MG63 (cell line): ENCODE measurements around the gene ECSCR. TPM values are rescaled to one million over a fixed set of nuclear protein-coding genes. Genes with fewer than 3 reads are reported as not detected.
"Not testable (repeated sequence)": the region's sequence is repeated elsewhere in the genome, so short reads cannot be mapped to it uniquely, and the experiment has no call there.

Source experiments
- DNase-seq: peaks from one replicate; pipeline ENCODE4 v3.0.0-alpha.2; 2020
- H3K27me3 ChIP-seq: fragments of 250-450 bp; sonication (Bioruptor Pico); 2 replicates; pipeline ENCODE4 v1.5.1; 2020; ENCODE audit warnings: mild to moderate bottlenecking, moderate library complexity
- H3K36me3 ChIP-seq: fragments of 250-450 bp; sonication (Bioruptor Pico); 2 replicates; pipeline ENCODE4 v1.5.1; 2020; ENCODE audit warnings: mild to moderate bottlenecking, moderate library complexity
- H3K4me3 ChIP-seq: fragments of 250-450 bp; sonication (Bioruptor Pico); 2 replicates; pipeline ENCODE4 v1.5.1; 2020; ENCODE audit warnings: mild to moderate bottlenecking, moderate library complexity
- H3K9me3 ChIP-seq: fragments of 250-450 bp; sonication (Bioruptor Pico); 2 replicates; pipeline ENCODE4 v1.5.1; 2020; ENCODE audit warnings: mild to moderate bottlenecking, moderate library complexity
- total RNA-seq: library from RNA; depleted of rRNA; stranded (reverse); fragments of >200 nt; shearing (Covaris generic); gene quantifications from 2 replicates; pipeline ENCODE4 v1.2.3, GENCODE V29; 2014; ENCODE audit warnings: low replicate concordance

ECSCR gene
- total RNA-seq, 1 experiment from 2014 or later = 0.63 TPM

- no peak overlapping the region for H3K4me3 ChIP-seq
- H3K9me3 ChIP-seq = no peaks in the 10 kb centered on the region
- no peaks in the 10 kb centered on the region for H3K36me3 ChIP-seq
- no peak for DNase-seq
- H3K27me3 ChIP-seq = no peaks in the 10 kb centered on the region
These were observed 5.8 kb downstream of the ECSCR start for GRCh38 chr5:139456776-139457175.

GRCh38 chr5:139454568-139455290 is 7.8 kb downstream of the ECSCR start:
- Histone ChIP-seq H3K36me3 (no peaks in the 10 kb centered on the region), H3K4me3 (no peak overlapping the region), H3K9me3 (no peaks in the 10 kb centered on the region), H3K27me3 (no peaks in the 10 kb centered on the region)
- DNase-seq = no peak

- DNase-seq = peak; percentile 14
- Histone ChIP-seq H3K4me3 (no peak overlapping the region), H3K27me3 (no peaks in the 10 kb centered on the region), H3K36me3 (no peaks in the 10 kb centered on the region), H3K9me3 (no peaks in the 10 kb centered on the region)
These were observed 8.6 kb downstream of the ECSCR start for GRCh38 chr5:139453683-139454567.

- no peaks in the 10 kb centered on the region for H3K36me3 ChIP-seq
- no peak overlapping the region for H3K4me3 ChIP-seq
- no peaks in the 10 kb centered on the region for H3K9me3 ChIP-seq
- DNase-seq = no peak
- no peaks in the 10 kb centered on the region for H3K27me3 ChIP-seq
These were observed 10.5 kb downstream of the ECSCR start for GRCh38 chr5:139451878-139452660.

- no peak overlapping the region for H3K4me3 ChIP-seq
- no peaks in the 10 kb centered on the region for H3K27me3 ChIP-seq
- DNase-seq = no peak
- H3K36me3 ChIP-seq = no peaks in the 10 kb centered on the region
- H3K9me3 ChIP-seq = no peaks in the 10 kb centered on the region
These were observed 11.4 kb downstream of the ECSCR start for GRCh38 chr5:139451176-139451575.

GRCh38 chr5:139446956-139447779 is 15.4 kb downstream of the ECSCR start:
- no peaks in the 10 kb centered on the region for H3K36me3 ChIP-seq
- H3K27me3 ChIP-seq = no peaks in the 10 kb centered on the region
- H3K9me3 ChIP-seq = no peaks in the 10 kb centered on the region
- H3K4me3 ChIP-seq = no peak overlapping the region
- DNase-seq = no peak

GRCh38 chr5:139445325-139446170 is 17.0 kb downstream of the ECSCR start:
- Histone ChIP-seq H3K4me3 (no peak overlapping the region), H3K9me3 (no peaks in the 10 kb centered on the region), H3K36me3 (no peaks in the 10 kb centered on the region), H3K27me3 (no peaks in the 10 kb centered on the region)
- DNase-seq = peak; percentile 80

- Histone ChIP-seq H3K27me3 (no peaks in the 10 kb centered on the region), H3K4me3 (no peak overlapping the region), H3K9me3 (no peaks in the 10 kb centered on the region), H3K36me3 (no peaks in the 10 kb centered on the region)
- DNase-seq = no peak
These were observed 18.6 kb downstream of the ECSCR start for GRCh38 chr5:139443831-139444453.

- H3K27me3 ChIP-seq, DNase-seq, H3K9me3 ChIP-seq, H3K4me3 ChIP-seq, H3K36me3 ChIP-seq: not testable (repeated sequence)
These were observed 22.1 kb downstream of the ECSCR start for GRCh38 chr5:139440416-139440815.

GRCh38 chr5:139439013-139439903 is 23.3 kb downstream of the ECSCR start, which contains the start of gene DNAJC18:
Gene DNAJC18 (minus strand): TSS chr5:139439525. CDS start chr5:139439445, 80 bp downstream.
- Histone ChIP-seq H3K4me3 (no peak within 1 kb of the TSS), H3K27me3 (no peaks in the 10 kb centered on the region), H3K36me3 (no peaks in the 10 kb centered on the region), H3K9me3 (no peaks in the 10 kb centered on the region)
- DNase-seq = no peak

GRCh38 chr5:139438707-139439012 is 23.9 kb downstream of the ECSCR start:
- Histone ChIP-seq H3K36me3 (no peaks in the 10 kb centered on the region), H3K4me3 (no peak overlapping the region), H3K27me3 (no peaks in the 10 kb centered on the region), H3K9me3 (no peaks in the 10 kb centered on the region)
- no peak for DNase-seq

GRCh38 chr5:139435676-139436075 is 26.9 kb downstream of the ECSCR start:
- Histone ChIP-seq H3K4me3 (no peak overlapping the region), H3K9me3 (no peaks in the 10 kb centered on the region), H3K27me3 (no peaks in the 10 kb centered on the region), H3K36me3 (no peaks in the 10 kb centered on the region)
- DNase-seq = no peak

- Histone ChIP-seq H3K4me3 (no peak overlapping the region), H3K27me3 (no peaks in the 10 kb centered on the region), H3K9me3 (no peaks in the 10 kb centered on the region), H3K36me3 (no peaks in the 10 kb centered on the region)
- no peak for DNase-seq
These were observed 30.8 kb downstream of the ECSCR start for GRCh38 chr5:139431706-139432105.

GRCh38 chr5:139430015-139430414 is 32.5 kb downstream of the ECSCR start:
- DNase-seq = no peak
- Histone ChIP-seq H3K36me3 (no peaks in the 10 kb centered on the region), H3K27me3 (no peaks in the 10 kb centered on the region), H3K9me3 (no peaks in the 10 kb centered on the region), H3K4me3 (no peak overlapping the region)
